ENCODE data around the gene UNC93A. TPM values are rescaled to one million over a fixed set of nuclear protein-coding genes. Genes with fewer than 3 reads are reported as not detected.

The UNC93A gene
- total RNA-seq, 4 donors from 2014 or later: not detected

DNA sequence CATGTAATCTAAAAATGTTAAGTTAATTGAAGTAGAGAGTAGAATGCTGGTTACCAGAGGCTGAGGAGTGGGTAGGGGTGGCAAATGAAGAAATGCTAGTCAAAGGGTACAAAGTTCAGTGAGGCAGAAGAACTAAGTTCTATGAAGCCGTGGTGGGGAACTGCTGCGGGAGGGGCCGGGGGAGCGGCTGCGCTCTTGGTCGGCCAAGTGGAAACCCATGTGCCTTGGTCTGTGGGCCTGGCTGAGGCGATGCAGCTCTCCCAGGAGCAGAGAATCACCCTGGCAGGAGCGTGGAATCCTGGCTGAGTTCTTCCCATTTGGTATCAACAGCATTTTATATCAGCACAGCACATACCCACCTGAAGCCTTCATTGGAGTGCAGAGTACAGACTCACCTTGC lies 56.1 kb downstream of the UNC93A start:
- 95% methylated on average over 8 of the region's 8 CpGs for WGBS
- H3K27me3 ChIP-seq: peaks cover 0 to 17% (median 2%) of the 10 kb centered on the region in 4 donors
- TF ChIP-seq POLR2AphosphoS5 (IDR thresholded peaks at IDR 0.05) (no peak), EP300 (IDR thresholded peaks at IDR 0.05) (no peak), POLR2A (IDR thresholded peaks at IDR 0.05; ENCODE audit: low read depth) (no peak)
- TF ChIP-seq, protein P1, sequence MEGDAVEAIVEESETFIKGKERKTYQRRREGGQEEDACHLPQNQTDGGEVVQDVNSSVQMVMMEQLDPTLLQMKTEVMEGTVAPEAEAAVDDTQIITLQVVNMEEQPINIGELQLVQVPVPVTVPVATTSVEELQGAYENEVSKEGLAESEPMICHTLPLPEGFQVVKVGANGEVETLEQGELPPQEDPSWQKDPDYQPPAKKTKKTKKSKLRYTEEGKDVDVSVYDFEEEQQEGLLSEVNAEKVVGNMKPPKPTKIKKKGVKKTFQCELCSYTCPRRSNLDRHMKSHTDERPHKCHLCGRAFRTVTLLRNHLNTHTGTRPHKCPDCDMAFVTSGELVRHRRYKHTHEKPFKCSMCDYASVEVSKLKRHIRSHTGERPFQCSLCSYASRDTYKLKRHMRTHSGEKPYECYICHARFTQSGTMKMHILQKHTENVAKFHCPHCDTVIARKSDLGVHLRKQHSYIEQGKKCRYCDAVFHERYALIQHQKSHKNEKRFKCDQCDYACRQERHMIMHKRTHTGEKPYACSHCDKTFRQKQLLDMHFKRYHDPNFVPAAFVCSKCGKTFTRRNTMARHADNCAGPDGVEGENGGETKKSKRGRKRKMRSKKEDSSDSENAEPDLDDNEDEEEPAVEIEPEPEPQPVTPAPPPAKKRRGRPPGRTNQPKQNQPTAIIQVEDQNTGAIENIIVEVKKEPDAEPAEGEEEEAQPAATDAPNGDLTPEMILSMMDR (IDR thresholded peaks at IDR 0.05): no peak
- no peak overlapping the region for H3K27ac ChIP-seq (replicated peaks in 1 of 4)
- H3K4me1 ChIP-seq: peaks cover 6 to 17% (median 13%) of the 10 kb centered on the region in 4 donors
- no peaks in the 10 kb centered on the region for H3K9me3 ChIP-seq
- intact Hi-C loops (cut with DNase I): no loop called here
- H3K36me3 ChIP-seq: no peaks in the 10 kb centered on the region
- DNase-seq (ENCODE audit: extremely low spot score): no peak
- H3K4me3 ChIP-seq: no peak overlapping the region

DNA sequence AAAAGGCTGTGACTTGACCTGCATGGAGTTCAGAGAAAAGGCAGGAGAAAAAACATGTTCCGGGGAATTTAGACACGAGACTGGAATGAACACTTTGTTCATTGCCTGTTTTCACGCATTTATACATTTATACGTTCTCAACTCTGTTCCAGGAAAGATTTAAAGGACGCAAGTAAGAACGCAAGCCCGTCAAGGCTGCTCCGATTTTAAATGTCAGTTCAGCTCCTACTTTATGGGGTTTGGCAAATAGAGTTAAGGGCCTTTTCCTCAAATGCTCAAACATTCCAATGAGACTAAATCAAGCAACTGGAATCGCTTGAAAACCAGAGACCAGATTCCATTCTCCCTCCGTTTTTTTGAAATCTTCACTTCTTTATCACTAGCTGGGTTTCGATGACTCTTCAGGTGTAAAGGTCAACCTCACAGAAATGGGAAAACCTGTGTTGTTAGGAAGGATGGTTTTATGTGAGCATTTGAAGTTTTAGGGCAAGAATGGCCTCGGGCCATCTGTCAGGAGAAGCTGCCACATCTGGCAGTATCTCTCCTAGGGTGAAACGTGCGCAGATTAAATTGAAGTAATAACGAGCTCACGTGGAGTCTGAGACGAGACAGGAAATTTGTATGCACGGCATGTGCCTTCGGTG lies 58.6 kb downstream of the UNC93A start:
- intact Hi-C loops (cut with DNase I): loop anchor here (10.0 kb wide), 1 partner anchor 125 kb away; no protein-coding TSS in a partner anchor
- TF ChIP-seq EP300 (IDR thresholded peaks at IDR 0.05): no peak
- no peak for TF ChIP-seq POLR2AphosphoS5 (IDR thresholded peaks at IDR 0.05)
- TF ChIP-seq, protein P1 (IDR thresholded peaks at IDR 0.05): no peak
- TF ChIP-seq POLR2A (IDR thresholded peaks at IDR 0.05; ENCODE audit: low read depth): no peak
- Histone ChIP-seq H3K27me3 (peaks cover 0 to 17% (median 2%) of the 10 kb centered on the region in 4 donors), H3K36me3 (no peaks in the 10 kb centered on the region), H3K4me3 (no peak overlapping the region), H3K9me3 (peaks cover 0 to 5% (median 0%) of the 10 kb centered on the region in 4 donors), H3K27ac (replicated peaks in 1 of 4) (no peak overlapping the region), H3K4me1 (peaks cover 6 to 17% (median 13%) of the 10 kb centered on the region in 4 donors)
- DNase-seq (ENCODE audit: extremely low spot score): no peak
- 84% methylated on average over 19 of the region's 19 CpGs for WGBS

DNA sequence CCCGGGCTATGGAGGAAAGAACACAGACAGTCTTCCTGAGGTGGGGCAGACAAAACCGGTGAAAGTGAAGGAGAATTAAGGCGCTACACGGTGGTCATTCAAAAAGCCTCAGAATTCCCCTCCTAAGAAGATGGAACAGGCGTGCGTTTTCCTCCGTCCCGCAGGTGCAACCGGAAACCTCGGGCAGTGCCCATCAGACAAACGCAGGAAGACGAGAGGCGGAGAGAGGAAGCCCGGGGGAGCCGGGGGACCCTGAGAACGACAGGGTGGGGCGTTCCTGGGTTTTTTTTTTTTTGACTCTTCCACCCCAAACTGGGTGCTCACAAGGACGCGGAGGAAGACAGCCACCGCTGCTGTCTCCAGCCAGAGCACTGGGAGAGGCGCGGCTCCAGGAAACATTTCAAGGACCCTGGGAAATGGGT lies 59.2 kb downstream of the UNC93A start:
- WGBS: 39% methylated on average over 22 of the region's 22 CpGs
- Histone ChIP-seq H3K27me3 (peaks cover 0 to 17% (median 2%) of the 10 kb centered on the region in 4 donors), H3K27ac (replicated peaks in 1 of 4) (peak overlapping the region in 1 of 4 donors; percentile 34), H3K9me3 (peaks cover 0 to 5% (median 0%) of the 10 kb centered on the region in 4 donors), H3K4me3 (peak overlapping the region; percentile 49 to 62 (median 54)), H3K36me3 (no peaks in the 10 kb centered on the region), H3K4me1 (peaks cover 6 to 17% (median 13%) of the 10 kb centered on the region in 4 donors)
- no peak for DNase-seq (ENCODE audit: extremely low spot score)
- TF ChIP-seq POLR2AphosphoS5 (IDR thresholded peaks at IDR 0.05) (no peak), POLR2A (IDR thresholded peaks at IDR 0.05; ENCODE audit: low read depth) (no peak), EP300 (IDR thresholded peaks at IDR 0.05) (no peak)
- TF ChIP-seq, protein P1 (IDR thresholded peaks at IDR 0.05): no peak
- intact Hi-C loops (cut with DNase I): loop anchor here (10.0 kb wide), 1 partner anchor 125 kb away; no protein-coding TSS in a partner anchor

DNA sequence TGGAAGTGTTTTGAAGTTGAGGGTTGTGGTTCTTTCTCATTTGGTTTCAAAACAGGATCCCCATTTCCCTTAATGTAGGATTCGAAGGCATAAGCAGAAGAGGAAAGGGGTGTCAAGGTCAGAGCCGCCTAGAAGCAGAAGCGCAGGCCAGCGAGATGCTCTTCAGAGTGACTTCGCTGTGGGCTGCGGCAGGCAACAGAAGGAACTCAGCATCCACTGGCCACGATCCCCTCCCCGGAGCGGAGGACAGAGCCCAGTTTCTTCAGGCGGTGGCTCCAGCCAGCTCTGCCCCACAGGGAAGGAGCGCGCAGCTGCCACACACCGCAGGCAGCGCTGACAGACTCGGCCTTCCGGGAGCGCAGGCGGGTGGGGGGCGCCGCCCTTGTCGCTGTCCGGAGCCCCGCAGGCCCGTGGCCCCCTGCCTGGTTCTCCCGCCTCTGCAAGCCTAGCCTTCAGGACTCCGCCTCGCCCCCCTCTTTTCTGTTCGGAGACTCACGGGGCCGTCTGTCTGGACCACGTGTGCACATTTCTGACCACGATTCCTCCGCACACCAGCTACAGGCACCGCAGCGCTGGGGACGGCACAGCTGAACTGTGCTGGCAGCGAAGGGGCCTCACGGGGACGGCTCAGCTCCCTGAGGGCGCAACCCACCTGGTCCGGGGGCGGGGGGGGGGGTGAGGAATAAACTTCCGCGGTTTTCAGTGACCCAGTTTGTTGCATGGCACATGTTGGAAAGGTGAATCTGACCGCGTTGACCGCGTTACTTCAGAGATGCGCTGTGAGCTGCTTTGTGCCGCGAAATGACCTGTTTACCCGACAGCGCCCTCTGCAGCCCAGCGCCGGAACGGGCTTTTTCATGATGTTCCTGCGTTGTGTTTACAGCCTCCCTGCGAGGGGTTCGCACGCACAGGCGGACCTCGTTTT lies 59.9 kb downstream of the UNC93A start:
- WGBS: 5% methylated on average over 41 of the region's 62 CpGs
- intact Hi-C loops (cut with DNase I): loop anchor here (10.0 kb wide), 1 partner anchor 126 kb away; no protein-coding TSS in a partner anchor
- peak overlapping the region in 3 of 4 donors; percentile 28 to 65 (median 34) for H3K27ac ChIP-seq (replicated peaks in 1 of 4)

More for the DNA sequence above, 59.9 kb downstream of the UNC93A start:
- Histone ChIP-seq H3K9me3 (peaks cover 0 to 5% (median 0%) of the 10 kb centered on the region in 4 donors), H3K4me1 (peaks cover 6 to 17% (median 13%) of the 10 kb centered on the region in 4 donors), H3K36me3 (no peaks in the 10 kb centered on the region), H3K4me3 (peak overlapping the region; percentile 49 to 62 (median 54)), H3K27me3 (peaks cover 0 to 17% (median 2%) of the 10 kb centered on the region in 4 donors)
- no peak for TF ChIP-seq POLR2AphosphoS5 (IDR thresholded peaks at IDR 0.05)
- TF ChIP-seq, protein P1 (IDR thresholded peaks at IDR 0.05): peak; percentile 68 to 78 (median 71)
- DNase-seq (ENCODE audit: extremely low spot score): no peak
